ENCODE results near the gene ZFC3H1. TPM values are rescaled to one million over a fixed set of nuclear protein-coding genes. Genes with fewer than 3 reads are reported as not detected.

The ZFC3H1 gene
- total RNA-seq, 1 experiment from 2014 or later, result 24.4 TPM

DNA sequence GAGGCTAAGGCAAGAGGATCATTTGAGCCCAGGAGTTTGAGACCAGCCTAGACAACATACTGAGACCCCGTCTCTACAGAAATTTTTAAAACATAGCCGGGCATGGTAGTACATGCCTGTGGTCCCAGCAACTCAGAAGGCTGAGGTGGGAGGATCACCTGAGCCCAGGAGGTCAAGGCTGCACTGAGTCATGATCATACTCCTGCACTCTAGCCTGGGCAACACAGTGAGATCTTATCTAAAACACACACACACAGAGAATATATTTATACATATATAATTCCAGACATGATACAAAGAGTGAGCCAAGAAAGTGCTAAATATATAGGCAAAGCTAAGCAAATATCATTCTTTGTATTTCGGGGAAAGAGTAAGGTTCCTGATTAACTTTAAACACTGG, 9.4 kb downstream of the ZFC3H1 start:
- H3K9me3 ChIP-seq (ENCODE audit: control insufficient read depth, low read depth, low read length), result no peaks in the 10 kb centered on the region
- TF ChIP-seq CTCF (conservative IDR thresholded peaks at IDR 0.05), result no peak
- H4K5ac ChIP-seq (ENCODE audit: insufficient read length, low read depth, low read length), result no peak overlapping the region
- H3K4ac ChIP-seq (ENCODE audit: low read depth, low read length), result no peak overlapping the region
- no peak overlapping the region for H3K14ac ChIP-seq (ENCODE audit: insufficient read depth, low read length)
- H2AFZ ChIP-seq (ENCODE audit: low read length), result no peak overlapping the region
- H4K8ac ChIP-seq (replicated peaks; ENCODE audit: insufficient read length, low read depth, low read length), result no peak overlapping the region
- Mint-ChIP-seq H3K4me3 (no peak overlapping the region), H3K27ac (no peak overlapping the region), H3K9me3 (peaks cover 0 to 2% of the 10 kb centered on the region in 2 experiments; a peak in 3 of 5 replicates), H3K36me3 (ENCODE audit: insufficient read depth in 1 of 3, low read depth in 3 of 3) (peaks cover 25 to 33% (median 31%) of the 10 kb centered on the region in 3 experiments), H3K4me1 (peaks cover 1 to 5% of the 10 kb centered on the region in 2 experiments; a peak in 3 of 4 replicates), H3K27me3 (ENCODE audit: low read depth) (no peaks in the 10 kb centered on the region)
- H3K27ac ChIP-seq (ENCODE audit: insufficient read length, low read depth, low read length), result no peak overlapping the region
- no peak overlapping the region for H2BK20ac ChIP-seq (ENCODE audit: low read depth, low read length, poor library complexity, severe bottlenecking)
- no peak overlapping the region for H3T11ph ChIP-seq (ENCODE audit: low read length)
- H3K79me1 ChIP-seq (ENCODE audit: insufficient read depth, low read depth, low read length, poor library complexity, severe bottlenecking), result no peaks in the 10 kb centered on the region
- no peak overlapping the region for H2BK5ac ChIP-seq (ENCODE audit: insufficient read length, low read length)
- peaks cover 3% of the 10 kb centered on the region; the same call in 1 of the 2 replicates for H3K79me2 ChIP-seq (ENCODE audit: insufficient read depth, low read length)
- no peak overlapping the region for H2BK15ac ChIP-seq (ENCODE audit: low read depth, low read length)
- H3K23ac ChIP-seq (ENCODE audit: insufficient read length, low read depth, low read length), result no peak overlapping the region
- H2BK120ac ChIP-seq (ENCODE audit: low read depth, low read length, poor library complexity, severe bottlenecking), result no peak overlapping the region
- no CpG with 5 or more reads among the region's 3 CpGs for WGBS (ENCODE audit: extremely low coverage, insufficient read length, low lambda C conversion rate)
- no peaks in the 10 kb centered on the region for H3K27me3 ChIP-seq (ENCODE audit: insufficient read depth, low read length)
- H3K4me2 ChIP-seq (ENCODE audit: insufficient read depth, insufficient read length, low read length), result no peak overlapping the region
- H3K4me1 ChIP-seq (ENCODE audit: insufficient read depth, low read length), result no peaks in the 10 kb centered on the region
- no peak overlapping the region for H3K18ac ChIP-seq (ENCODE audit: insufficient read length, low read depth, low read length)
- H3K23me2 ChIP-seq (ENCODE audit: insufficient read length, low read depth, low read length, poor library complexity, severe bottlenecking), result no peaks in the 10 kb centered on the region
- no peak for DNase-seq
- no peak overlapping the region for H2AK5ac ChIP-seq (ENCODE audit: insufficient read length, low read length)
- H4K91ac ChIP-seq (ENCODE audit: insufficient read length, low read depth, low read length), result no peak overlapping the region
- H2BK12ac ChIP-seq (ENCODE audit: insufficient read length, low read depth, low read length), result no peak overlapping the region
- H4K20me1 ChIP-seq (ENCODE audit: control insufficient read depth, insufficient read depth, insufficient read length), result no peaks in the 10 kb centered on the region
- H3K56ac ChIP-seq (ENCODE audit: insufficient read length, low read depth, low read length), result no peak overlapping the region
- no peak overlapping the region for H3K9ac ChIP-seq (ENCODE audit: extremely low read depth, insufficient read length, low read length)
